Measurements from ENCODE around the gene THSD7B. TPM values are rescaled to one million over a fixed set of nuclear protein-coding genes. Genes with fewer than 3 reads are reported as not detected.
"Not testable (repeated sequence)": the region's sequence is repeated elsewhere in the genome, so short reads cannot be mapped to it uniquely, and the experiment has no call there.

Gene THSD7B
- total RNA-seq, 2 donors from 2014 or later, result 0.95 to 12.7 TPM

GRCh38 chr2:137570484-137570883 is 805.1 kb downstream of the THSD7B start:
- H3K4me1 ChIP-seq (ENCODE audit: control insufficient read depth in 1 of 2, low read depth in 2 of 2), result no peaks in the 10 kb centered on the region
- H3K27me3 ChIP-seq (replicated peaks; ENCODE audit: insufficient read depth), result no peaks in the 10 kb centered on the region
- no peaks in the 10 kb centered on the region for H3K36me3 ChIP-seq
- ATAC-seq (ENCODE audit: insufficient number of reproducible peaks, low FRiP score, low read depth), result no peak
- DNase-seq (ENCODE audit: low spot score), result no peak
- H3K27ac ChIP-seq, result no peak overlapping the region
- no peak overlapping the region for H3K4me3 ChIP-seq
- no peak for TF ChIP-seq CTCF (IDR thresholded peaks at IDR 0.05)
- no peaks in the 10 kb centered on the region for H3K9me3 ChIP-seq

- H3K4me3 ChIP-seq; H3K27me3 ChIP-seq (replicated peaks; ENCODE audit: insufficient read depth); H3K9me3 ChIP-seq; DNase-seq (ENCODE audit: low spot score); H3K27ac ChIP-seq; H3K4me1 ChIP-seq (ENCODE audit: control insufficient read depth in 1 of 2, low read depth in 2 of 2); ATAC-seq (ENCODE audit: insufficient number of reproducible peaks, low FRiP score, low read depth); H3K36me3 ChIP-seq: not testable (repeated sequence)
These were observed 822.5 kb downstream of the THSD7B start for GRCh38 chr2:137587834-137588233.

GRCh38 chr2:137588578-137588977 is 823.2 kb downstream of the THSD7B start:
- not testable (repeated sequence) for H3K4me3 ChIP-seq; ATAC-seq (ENCODE audit: insufficient number of reproducible peaks, low FRiP score, low read depth); DNase-seq (ENCODE audit: low spot score); H3K27ac ChIP-seq; H3K36me3 ChIP-seq; H3K27me3 ChIP-seq (replicated peaks; ENCODE audit: insufficient read depth); H3K9me3 ChIP-seq; H3K4me1 ChIP-seq (ENCODE audit: control insufficient read depth in 1 of 2, low read depth in 2 of 2)

GRCh38 chr2:137590102-137590501 is 824.8 kb downstream of the THSD7B start:
- no peak overlapping the region for H3K4me3 ChIP-seq
- no peaks in the 10 kb centered on the region for H3K36me3 ChIP-seq
- no peaks in the 10 kb centered on the region for H3K9me3 ChIP-seq
- no peak for TF ChIP-seq CTCF (IDR thresholded peaks at IDR 0.05)
- no peak overlapping the region for H3K27ac ChIP-seq
- ATAC-seq (ENCODE audit: insufficient number of reproducible peaks, low FRiP score, low read depth) (no peak), DNase-seq (ENCODE audit: low spot score) (no peak)
- H3K27me3 ChIP-seq (replicated peaks; ENCODE audit: insufficient read depth), result no peaks in the 10 kb centered on the region
- no peaks in the 10 kb centered on the region for H3K4me1 ChIP-seq (ENCODE audit: control insufficient read depth in 1 of 2, low read depth in 2 of 2)

GRCh38 chr2:137607722-137608318 is 842.5 kb downstream of the THSD7B start:
- DNase-seq (ENCODE audit: low spot score) (no peak), ATAC-seq (ENCODE audit: insufficient number of reproducible peaks, low FRiP score, low read depth) (no peak)
- H3K27ac ChIP-seq, result no peak overlapping the region
- TF ChIP-seq CTCF (IDR thresholded peaks at IDR 0.05), result no peak
- H3K36me3 ChIP-seq, result no peaks in the 10 kb centered on the region
- H3K4me3 ChIP-seq, result no peak overlapping the region
- H3K27me3 ChIP-seq (replicated peaks; ENCODE audit: insufficient read depth), result no peaks in the 10 kb centered on the region
- H3K9me3 ChIP-seq, result no peaks in the 10 kb centered on the region
- H3K4me1 ChIP-seq (ENCODE audit: control insufficient read depth in 1 of 2, low read depth in 2 of 2), result no peaks in the 10 kb centered on the region

- no peak for TF ChIP-seq CTCF (IDR thresholded peaks at IDR 0.05)
- Histone ChIP-seq H3K27ac (no peak overlapping the region), H3K9me3 (no peaks in the 10 kb centered on the region), H3K36me3 (no peaks in the 10 kb centered on the region), H3K4me1 (ENCODE audit: control insufficient read depth in 1 of 2, low read depth in 2 of 2) (no peaks in the 10 kb centered on the region), H3K4me3 (no peak overlapping the region), H3K27me3 (replicated peaks; ENCODE audit: insufficient read depth) (no peaks in the 10 kb centered on the region)
- DNase-seq (ENCODE audit: low spot score) (no peak), ATAC-seq (ENCODE audit: insufficient number of reproducible peaks, low FRiP score, low read depth) (no peak)
These were observed 873.6 kb downstream of the THSD7B start for GRCh38 chr2:137638932-137639331.
